Coronary artery (tissue), 2 donors: Measurements from ENCODE around the gene GTF3C5.
"Not testable (repeated sequence)": the region's sequence is repeated elsewhere in the genome, so short reads cannot be mapped to it uniquely, and the experiment has no call there.

Experiments used
- DNase-seq: peaks from one replicate; pipeline ENCODE4 v3.0.0-alpha.2; 2017; ENCODE audit warnings: low spot score
- H3K27ac ChIP-seq, 2 donors: fragments of 200-600 bp; sonication (generic); one replicate each; pipeline ENCODE4 v1.5.1; 2016 to 2019
- H3K4me3 ChIP-seq: fragments of 200-600 bp; sonication (generic); 2 replicates; pipeline ENCODE4 v1.5.1; 2016; ENCODE audit warnings: mild to moderate bottlenecking, moderate library complexity
- TF ChIP-seq, protein P1 (sequence below): fragments of 200-600 bp; sonication (generic); IDR thresholded peaks from one replicate; pipeline ENCODE4 v1.5.1; 2019; ENCODE audit warnings: antibody characterized with exemption

GTF3C5 gene

DNA sequence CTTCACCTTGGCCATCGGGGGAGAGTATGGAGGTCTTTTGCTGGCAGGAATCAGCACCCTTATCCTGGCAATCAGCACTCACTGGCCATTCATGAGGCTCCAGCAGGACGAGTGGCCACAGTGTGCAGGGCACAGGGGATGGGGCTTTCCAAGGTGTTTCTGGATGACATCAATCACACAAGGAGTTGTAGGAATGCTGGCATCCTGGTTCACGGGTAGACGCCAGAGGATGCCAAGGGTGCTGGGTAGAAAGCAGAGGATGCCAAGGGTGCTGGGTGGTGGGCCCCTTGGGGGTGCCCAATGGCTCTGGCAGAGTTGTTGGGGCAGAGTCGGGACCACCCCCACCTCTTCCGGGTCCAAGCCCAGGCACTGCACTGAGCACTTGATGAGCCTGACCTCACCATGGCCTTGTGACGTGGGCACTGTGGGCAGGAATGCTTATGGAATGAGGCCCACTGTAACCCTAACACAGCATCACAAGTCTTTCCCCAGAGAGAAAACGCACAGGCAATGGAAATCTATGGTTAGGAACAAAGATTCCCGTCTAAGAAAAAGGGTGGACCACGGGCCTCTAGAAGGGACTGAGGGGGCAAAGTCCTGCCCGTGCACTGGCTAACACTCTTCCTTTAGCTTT lies 60.1 kb downstream of the GTF3C5 start:
- no peak overlapping the region for H3K4me3 ChIP-seq
- no peak overlapping the region for H3K27ac ChIP-seq
- DNase-seq = peak; percentile 69
- TF ChIP-seq, protein P1, sequence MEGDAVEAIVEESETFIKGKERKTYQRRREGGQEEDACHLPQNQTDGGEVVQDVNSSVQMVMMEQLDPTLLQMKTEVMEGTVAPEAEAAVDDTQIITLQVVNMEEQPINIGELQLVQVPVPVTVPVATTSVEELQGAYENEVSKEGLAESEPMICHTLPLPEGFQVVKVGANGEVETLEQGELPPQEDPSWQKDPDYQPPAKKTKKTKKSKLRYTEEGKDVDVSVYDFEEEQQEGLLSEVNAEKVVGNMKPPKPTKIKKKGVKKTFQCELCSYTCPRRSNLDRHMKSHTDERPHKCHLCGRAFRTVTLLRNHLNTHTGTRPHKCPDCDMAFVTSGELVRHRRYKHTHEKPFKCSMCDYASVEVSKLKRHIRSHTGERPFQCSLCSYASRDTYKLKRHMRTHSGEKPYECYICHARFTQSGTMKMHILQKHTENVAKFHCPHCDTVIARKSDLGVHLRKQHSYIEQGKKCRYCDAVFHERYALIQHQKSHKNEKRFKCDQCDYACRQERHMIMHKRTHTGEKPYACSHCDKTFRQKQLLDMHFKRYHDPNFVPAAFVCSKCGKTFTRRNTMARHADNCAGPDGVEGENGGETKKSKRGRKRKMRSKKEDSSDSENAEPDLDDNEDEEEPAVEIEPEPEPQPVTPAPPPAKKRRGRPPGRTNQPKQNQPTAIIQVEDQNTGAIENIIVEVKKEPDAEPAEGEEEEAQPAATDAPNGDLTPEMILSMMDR = no peak

DNA sequence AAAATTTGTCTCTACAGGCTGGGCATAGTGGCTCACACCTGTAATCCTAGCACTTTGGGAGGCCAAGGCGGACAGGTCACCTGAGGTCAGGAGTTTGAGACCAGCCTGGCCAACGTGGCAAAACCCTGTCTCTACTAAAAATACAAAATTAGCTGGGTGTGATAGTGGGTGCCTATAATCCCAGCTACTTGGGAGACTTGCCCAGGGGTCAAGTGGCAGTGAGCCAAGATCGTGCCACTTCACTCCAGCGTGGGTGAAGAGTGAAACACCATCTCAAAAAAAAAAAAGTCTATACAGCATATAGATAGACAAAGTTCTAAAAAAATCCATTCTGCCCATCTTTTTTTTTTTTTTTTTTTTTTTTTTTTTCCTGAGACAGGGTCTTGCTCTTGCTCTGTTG lies 63.6 kb downstream of the GTF3C5 start:
- not testable (repeated sequence) for H3K27ac ChIP-seq, DNase-seq, H3K4me3 ChIP-seq

DNA sequence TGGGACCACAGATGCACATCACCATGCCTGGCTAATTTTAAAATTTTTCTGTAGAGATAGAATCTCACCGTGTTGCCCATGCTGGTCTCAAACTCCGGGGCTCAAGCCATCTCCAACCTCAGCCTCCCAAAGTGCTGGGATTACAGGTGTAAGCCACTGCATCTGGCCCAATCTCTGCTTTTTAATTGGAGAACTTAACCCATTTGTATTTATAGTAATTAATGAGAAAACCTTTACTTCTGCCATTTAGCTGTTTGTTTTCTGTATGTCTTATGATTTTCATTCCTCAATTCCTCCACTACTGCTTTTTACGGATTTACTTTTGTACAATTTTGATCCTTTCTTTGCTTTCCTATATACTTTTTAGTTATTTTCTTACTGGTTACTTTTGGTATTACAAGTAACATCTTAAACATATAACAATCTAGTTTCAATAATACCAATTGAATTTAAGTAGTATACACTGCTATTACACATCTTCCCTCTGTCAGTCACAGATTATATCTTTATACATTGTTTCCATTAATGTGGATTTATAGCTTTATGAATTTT lies 64.1 kb downstream of the GTF3C5 start:
- TF ChIP-seq, protein P1 = no peak
- DNase-seq = no peak
- Histone ChIP-seq H3K27ac (no peak overlapping the region), H3K4me3 (no peak overlapping the region)

DNA sequence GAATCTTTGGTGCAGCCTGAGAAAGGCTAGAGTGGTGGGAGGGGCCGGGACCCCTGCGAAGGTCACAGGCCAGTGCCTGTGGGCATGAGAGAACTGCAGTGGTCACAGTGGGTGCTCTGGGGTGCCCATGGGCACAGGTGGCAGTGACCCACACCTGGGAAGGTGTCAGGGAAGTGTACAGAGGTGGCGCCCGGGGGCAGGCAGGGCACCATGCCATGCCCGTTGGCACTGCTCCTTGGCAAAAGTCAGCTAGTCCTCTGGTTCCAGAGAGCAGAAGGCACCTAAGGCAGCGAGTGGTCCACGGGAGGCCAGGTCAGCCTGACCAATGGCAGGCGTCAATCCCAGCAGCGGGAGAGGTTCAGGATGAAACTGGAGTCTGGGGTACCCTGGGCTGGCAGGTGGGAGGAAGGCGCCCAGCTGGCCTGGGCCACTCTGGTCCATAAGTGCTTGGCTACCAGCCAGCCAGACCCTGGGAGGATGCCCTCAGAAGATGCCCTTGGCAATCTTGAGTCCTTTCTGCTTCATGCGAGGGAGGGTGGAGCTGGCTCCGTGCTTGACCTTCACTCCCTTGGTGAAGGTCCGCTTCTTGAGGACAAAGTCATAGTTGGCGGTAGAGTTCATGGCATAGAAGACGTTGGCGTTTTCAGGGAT lies 67.4 kb downstream of the GTF3C5 start:
- Histone ChIP-seq H3K4me3 (no peak overlapping the region), H3K27ac (no peak overlapping the region)
- no peak for DNase-seq
- TF ChIP-seq, protein P1 = no peak

DNA sequence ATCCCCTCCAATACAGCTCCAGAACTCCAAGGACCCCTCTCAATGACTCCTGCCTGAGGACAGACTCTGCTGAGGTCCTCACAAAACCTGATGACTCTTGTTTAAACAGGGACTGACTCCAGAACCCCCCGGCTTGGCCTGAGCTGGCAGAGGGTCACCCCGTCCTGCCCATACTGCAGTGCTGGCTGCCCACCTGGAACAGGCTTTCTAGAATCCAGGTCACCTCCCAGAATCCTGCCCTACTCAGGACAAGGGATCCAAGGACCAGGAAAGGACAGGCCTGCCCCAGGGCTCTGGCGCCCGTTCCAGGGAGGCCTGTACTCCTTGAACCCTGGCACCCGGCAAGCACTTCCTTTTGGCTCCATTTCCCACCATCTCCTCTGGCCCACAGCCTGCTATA lies 68.1 kb downstream of the GTF3C5 start:
- no peak for DNase-seq
- TF ChIP-seq, protein P1 = no peak

DNA sequence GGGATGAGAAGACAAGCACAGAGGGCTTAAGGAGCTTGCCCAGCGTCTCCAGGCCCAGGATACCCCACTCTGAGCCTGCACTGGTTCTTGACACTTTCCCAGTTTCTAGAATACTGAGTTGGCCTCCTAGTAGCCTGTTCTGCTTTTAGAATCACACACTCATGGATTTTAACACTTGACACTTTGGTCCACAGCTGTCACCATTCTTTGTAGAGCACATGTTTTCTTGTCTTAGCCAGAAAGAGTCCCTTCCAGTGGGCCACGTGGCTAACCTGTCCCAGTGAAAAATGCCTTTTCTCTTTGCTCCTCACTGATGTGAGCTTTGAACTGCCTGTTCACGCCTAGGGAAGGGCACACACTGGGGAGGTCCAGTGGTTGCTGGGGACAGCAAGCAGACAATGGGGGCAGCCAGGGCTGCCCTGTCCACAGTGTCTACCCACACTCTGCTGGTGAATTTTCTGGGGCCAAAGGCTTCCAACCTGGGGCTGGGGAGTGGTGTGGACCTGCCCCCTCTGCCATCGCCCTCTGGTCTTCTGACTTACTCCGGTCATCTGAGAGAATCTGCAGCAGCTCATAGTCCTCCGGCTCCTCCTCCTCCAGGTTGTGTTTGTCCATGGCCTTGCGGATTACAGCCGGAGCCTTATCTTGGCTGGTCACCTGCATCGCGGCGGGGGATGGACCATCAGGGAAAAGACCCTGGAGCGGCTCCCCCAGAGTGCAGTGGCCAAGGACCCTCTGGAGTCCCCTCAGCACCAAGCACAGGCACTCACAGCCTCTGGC lies 69.1 kb downstream of the GTF3C5 start:
- DNase-seq = peak; percentile 71

More for the DNA sequence above, 68.1 kb downstream of the GTF3C5 start:
- no peak overlapping the region for H3K27ac ChIP-seq
- H3K4me3 ChIP-seq = no peak overlapping the region

More for the DNA sequence above, 69.1 kb downstream of the GTF3C5 start:
- H3K4me3 ChIP-seq = no peak overlapping the region
- no peak overlapping the region for H3K27ac ChIP-seq
- TF ChIP-seq, protein P1 = no peak
